GM18517 (cell line): ENCODE data around the gene RNU1-1.
"Not testable (repeated sequence)": the region's sequence is repeated elsewhere in the genome, so short reads cannot be mapped to it uniquely, and the experiment has no call there.

Experiments used
- ATAC-seq: cut with Tn5 transposase; IDR thresholded peaks from one replicate; pipeline ENCODE4 v1.9.1; 2021; ENCODE audit warnings: mild to moderate bottlenecking, moderate library complexity; ENCODE audit not compliant: unreplicated experiment

Gene RNU1-1

DNA sequence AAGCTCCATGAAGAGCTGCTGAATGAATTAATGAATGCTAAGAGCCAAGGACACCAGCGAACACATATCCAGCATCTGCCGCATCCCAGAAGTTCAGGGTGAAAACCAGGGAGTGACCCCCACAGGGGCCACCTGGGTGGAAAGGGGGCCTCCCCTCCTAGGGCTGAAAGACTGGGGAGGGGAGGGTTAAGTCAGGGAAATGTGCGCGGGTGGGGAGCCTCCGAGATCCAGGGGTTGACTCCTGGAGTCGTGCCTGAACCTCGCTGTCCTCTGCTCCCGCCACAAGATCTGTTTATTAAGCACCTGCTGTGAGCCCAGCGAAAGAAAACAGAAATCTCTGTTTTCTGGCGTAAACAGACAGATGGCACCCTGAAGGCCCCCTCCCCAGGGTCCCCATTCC lies 16.0 kb downstream of the RNU1-1 start:
- not testable (repeated sequence) for ATAC-seq

DNA sequence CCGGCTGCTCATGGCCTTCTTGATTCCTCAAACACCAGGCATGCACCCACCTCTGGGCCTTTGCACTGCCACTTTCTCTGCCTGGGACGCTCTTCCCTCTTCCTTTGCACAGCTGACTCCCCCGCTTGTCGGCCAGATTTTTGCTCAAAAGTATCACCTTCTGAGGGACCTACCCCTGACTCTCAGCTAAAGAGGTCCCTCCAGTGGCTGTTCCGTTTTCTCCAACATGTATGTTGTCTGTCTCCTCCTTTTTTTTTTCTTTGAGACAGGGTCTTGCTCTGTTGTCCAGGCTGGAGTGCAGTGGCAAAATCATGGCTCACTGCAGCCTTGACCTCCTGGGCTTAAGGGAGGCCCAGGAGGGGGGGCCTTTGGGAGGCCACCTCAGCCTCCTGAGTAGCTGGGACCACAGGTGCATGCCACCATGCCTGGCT lies 16.6 kb downstream of the RNU1-1 start:
- not testable (repeated sequence) for ATAC-seq

DNA sequence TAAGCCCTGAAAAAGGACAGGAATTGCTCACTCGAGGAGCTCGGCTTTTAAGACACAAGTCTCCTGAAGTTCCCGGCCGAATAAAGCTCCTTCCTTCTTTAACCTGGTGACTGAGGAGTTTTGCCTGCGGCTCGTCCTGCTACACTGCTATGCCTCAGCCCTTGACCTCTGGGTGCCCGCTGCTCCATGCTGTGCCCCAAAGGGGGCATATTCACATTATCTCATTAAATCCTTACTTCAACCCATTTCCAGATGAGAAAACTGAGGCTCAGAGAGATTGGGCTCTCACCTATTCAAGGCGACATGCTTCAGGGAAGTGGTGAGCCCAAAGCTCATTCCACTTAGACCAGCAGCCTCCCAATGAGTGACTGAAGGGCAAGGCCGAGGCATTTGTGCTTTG lies 20.4 kb downstream of the RNU1-1 start:
- not testable (repeated sequence) for ATAC-seq

DNA sequence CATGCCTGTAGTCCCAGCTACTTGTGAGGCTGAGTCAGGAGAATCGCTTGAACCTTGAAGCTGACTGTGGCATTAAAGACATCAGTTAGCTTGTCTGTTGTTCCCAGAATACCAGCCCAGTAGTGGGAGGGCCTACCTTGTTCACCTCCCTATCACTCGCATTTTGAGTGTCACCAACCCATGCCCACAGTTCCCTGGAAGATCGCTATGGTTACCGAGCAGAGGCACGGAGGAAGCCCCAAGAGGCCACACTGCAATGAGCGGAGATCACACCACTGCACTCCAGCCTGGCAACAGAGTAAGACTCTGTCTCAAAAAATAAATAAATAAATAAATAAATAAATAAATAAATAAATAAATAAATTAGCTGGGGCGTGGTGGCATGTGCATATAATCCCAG lies 21.1 kb downstream of the RNU1-1 start:
- ATAC-seq: not testable (repeated sequence)

DNA sequence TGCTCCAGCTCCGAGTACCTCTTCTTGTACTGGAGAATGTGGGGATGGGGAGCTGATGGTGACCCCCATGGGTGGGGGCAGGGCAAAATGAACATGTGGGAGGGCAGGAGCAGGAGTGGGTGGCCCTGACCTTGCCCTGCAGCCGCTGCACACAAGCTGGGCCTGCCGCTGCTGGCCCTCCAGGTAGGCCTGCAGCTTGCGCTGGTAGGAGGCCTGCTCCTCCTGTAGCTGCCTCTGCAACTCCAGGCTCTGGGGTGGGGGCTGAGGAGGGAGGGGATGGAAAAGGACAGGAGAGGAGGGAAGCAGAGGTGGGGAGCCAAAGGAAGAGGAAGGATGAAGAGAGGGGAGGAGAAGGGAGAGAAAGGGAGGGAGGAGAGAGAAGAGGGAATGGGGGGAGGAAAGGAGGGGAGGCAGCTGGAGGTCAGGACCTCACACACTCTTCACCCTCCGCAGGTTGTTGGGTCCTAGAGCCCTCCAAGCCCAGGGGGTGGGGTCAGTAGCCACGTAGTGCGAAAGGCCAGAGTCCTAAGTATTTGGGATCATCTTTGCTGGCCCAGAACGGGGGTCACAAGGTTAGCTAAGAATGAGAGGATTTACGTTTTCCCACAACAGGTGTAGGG lies 22.9 kb downstream of the RNU1-1 start:
- no peak for ATAC-seq

DNA sequence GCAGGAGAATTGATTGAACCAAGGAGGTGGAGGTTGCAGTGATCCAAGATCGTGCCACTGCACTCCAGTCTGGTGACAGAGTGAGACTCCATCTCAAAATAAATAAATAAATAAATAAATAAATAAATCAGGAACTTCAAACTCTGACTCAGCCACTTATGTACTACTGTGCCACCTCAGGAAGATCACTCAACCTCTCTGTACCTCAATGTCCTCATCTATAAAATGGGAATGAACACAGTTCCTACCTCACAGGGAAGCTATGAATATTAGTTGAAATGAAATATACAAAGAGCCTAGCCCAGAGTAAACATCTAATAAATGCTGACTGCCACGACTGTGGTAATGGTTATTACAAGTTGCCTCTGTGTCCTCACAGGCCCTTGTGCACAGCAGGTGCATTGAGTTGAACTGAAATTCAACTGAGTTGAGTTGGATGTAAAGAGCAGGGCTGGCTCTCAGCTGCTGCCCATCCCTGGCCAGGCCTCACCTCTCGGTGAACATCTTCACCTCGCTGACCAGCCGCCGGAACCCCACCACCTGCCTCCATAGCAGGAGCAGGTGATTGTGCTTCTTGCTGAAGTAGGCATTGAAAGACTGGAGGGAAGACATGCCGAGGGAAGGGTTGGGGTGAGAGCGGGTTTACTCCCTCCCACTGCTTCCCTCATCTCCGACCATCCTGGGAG lies 24.7 kb downstream of the RNU1-1 start:
- not testable (repeated sequence) for ATAC-seq

DNA sequence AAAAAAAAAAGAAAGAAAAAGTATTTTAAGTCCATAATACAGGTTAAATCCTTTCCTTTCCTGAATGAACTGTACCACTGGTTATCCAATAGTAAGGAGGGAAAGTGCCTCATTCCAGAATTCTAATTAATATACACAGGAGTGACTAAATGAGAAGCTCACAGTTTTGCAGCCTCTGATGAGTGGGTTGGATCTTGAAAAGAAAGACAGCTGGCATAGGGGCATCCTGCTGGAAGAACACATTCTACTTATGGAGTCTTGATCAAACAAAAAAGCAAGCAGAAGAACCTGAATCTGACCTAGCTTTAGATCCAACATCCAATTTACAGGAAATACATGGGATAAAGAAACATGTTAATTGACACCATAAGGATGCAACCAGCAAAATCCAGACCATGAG lies 27.1 kb downstream of the RNU1-1 start:
- not testable (repeated sequence) for ATAC-seq

DNA sequence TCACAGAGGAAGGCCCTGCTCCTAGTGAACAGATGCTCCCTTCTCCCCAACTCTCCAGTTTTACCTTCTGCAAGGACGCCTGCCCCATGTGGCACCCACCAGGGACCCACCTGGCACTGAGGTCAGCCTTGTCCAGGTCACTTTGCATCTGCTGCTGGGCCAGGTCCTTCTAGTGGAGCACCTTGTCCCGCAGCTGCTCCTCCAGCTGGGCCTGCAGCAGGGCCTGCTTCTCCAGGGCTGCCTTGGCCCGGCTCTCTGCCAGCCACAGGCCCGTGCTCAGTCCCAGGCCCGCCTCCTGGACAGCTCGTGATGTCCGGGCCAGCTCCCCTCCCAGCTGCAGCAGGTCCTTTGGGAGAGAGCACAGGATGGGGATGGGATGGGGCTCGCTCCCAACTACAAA lies 27.8 kb downstream of the RNU1-1 start:
- not testable (repeated sequence) for ATAC-seq

DNA sequence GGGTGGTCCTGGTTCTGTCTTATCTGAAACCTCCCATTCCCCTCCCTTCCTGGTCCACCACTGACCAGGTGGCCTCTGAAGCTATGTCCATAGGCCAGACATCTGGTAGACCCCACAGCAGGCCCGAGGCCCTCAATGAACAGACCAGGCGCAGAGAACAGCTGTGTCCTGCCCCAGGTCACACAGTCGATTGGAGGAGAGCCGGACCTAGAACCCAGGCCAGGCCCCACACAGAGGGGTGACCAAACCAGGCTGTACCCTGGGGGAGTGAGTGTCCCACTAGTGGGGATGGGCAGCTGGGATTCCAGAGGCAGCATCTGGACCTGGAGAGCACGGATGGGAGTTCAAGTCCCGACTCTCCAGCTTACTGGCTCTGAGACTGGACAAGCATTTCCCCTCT lies 29.2 kb downstream of the RNU1-1 start:
- no peak for ATAC-seq

DNA sequence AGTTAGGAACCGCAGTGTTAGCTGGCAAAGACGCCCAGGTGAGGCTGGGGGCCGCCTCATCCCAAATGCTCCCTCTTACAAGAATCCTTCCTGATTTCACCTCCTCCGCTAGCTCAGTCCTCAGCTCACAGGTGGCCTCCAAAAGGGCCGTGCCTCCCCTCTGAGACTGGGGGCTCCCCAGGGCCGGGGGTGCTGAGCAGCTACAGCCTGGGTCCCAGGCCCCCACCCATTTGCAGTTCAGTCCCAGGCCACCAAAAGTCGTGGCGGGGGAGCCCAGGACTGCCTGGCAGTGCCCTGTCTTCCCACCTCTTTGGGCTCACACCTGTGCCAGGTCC lies 29.6 kb downstream of the RNU1-1 start:
- ATAC-seq: no peak

DNA sequence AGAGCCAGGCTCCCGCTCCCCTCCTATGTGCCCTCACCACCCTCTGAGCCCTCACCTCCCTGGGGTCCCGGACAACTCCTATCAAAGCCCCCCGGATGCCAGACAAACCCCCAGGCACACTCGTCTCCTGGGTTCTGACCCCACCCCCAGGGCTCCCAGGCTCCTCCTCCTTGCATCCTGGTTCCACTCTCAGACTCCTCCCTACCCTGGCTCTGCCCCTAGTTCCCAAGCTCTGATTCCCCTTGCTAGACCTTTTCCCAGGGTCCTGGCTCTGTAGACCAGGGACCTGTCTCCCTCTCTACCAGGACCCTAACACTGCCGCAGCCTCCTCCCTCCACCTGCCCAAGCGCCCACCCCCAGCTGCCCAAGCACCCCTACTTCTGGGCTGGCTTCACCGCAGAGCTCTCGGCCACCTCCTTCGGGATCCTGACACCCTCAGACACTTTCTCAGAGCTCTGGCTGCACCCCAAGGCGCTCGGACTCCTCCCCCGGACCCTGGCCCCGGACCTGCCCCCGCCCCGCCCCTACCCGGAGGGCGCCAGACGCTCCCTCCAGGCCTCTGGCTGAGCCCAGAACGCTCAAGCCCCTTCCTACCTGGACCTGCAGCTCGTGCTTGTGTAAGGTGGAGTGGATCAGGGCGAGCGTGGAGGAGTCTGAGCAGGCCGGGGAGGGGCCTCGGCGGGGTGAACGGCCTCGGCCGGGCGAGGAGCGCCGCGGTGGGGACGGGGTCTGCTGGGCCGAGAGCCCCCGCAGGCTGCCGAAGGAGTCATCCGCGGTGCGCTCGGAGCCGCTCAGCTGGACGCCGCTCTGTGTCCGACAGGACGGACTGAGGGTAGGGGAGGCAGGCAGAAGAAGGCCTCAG lies 30.2 kb downstream of the RNU1-1 start:
- ATAC-seq: not testable (repeated sequence)

DNA sequence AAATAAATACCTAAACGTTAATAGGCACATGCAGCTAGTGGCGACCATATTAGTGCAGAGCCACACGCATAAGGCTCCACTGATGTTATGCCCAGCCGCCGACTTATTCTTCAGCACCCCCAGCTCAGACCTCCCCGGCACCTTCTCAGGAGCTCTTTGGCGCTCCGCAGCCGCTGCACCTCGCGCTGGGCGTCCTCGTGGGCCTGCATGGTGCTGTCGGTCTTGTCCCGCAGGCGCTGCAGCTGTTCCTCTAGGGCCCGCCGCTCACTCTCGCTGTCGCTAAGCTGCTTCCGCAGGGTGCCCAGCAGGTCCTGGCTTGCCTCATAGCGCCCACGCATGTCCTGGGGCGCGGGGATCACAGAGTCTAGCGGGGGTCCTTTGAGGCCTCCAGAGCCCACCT lies 30.9 kb downstream of the RNU1-1 start:
- ATAC-seq: not testable (repeated sequence)

DNA sequence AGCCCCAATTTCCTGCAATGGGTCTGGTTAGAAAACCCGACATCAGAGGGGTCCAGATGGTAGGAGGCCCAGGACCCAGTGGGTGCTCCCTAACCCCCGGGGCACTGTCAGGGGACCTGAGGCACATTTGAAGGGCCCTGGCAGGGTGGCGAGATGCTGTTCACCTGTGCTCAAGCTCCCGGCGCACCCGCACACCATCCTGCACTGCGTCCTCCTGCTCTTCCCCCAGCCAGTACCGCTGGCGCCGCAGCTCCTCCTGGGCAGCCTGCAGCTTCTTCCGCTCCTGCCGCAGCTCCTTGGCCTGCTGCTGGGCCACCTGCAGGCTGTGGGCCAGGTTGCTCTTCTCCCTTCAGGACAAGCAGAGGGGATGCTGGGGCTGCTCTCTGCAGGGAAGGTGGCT lies 36.0 kb downstream of the RNU1-1 start:
- ATAC-seq: no peak

DNA sequence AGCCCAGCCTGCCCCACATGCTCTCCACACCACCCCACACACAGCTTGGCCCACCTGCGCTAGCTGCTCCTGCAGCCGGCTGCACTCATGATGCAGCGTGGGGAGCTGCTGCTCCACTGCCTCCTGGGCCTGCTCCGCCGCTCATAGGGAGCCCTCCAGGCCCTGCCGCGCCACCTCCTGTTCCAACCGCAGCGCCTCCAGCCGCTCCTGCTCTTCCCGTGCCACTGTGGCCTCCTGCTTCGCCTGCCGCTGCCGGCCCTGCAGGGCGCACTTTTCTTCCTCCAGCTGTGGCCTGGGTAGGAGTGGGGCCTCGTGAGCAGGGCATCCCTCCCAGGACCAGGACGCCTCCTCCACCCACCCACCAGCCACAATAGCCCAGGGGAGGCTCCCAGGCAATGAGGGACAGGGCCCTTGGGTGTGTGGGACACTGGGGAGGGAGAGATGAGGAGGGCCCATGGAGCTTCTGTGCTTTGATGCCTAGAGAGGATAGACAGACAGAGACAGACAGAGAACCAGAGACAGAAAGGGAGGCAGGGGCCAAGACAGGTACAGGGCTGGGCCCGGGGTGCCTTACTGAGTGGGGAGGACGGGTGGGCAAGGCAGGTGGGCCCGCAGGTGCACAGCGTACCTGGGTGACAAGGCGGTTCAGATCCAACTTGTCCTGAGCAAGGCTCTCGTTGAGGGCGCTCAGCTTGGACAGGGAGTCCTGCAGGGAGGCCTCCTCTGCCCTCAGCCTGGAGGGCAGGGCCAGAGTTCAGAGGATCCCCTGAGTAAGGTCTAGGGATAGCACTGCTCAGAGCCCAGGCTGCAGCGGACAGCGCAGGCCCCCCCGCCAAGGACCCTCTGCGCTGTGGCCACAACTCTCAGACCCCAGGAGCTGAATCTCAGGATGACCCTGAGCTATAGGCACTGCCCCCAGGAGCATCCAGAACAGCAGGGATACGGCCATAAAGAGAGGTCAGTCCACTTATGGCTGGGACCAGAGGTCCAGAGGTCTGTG lies 38.0 kb downstream of the RNU1-1 start:
- ATAC-seq: not testable (repeated sequence)

DNA sequence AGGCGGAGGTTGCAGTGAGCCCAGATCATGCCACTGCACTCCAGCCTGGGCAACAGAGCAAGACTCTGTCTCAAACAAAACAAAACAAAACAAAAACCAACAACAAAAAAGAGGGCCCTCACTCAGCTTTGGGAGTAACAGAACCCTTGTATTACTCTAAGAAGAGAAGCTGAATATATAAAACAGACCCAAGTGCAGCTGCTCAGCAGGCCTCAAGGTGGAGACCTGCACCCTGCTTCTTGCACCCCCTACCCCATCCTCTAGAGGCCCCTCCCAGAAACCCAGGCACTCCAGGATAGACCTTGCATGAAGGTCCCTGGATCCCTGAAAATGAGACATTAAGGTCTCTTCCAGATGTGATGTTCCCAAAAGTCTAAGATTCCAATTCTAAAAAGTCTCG lies 39.2 kb downstream of the RNU1-1 start:
- not testable (repeated sequence) for ATAC-seq

DNA sequence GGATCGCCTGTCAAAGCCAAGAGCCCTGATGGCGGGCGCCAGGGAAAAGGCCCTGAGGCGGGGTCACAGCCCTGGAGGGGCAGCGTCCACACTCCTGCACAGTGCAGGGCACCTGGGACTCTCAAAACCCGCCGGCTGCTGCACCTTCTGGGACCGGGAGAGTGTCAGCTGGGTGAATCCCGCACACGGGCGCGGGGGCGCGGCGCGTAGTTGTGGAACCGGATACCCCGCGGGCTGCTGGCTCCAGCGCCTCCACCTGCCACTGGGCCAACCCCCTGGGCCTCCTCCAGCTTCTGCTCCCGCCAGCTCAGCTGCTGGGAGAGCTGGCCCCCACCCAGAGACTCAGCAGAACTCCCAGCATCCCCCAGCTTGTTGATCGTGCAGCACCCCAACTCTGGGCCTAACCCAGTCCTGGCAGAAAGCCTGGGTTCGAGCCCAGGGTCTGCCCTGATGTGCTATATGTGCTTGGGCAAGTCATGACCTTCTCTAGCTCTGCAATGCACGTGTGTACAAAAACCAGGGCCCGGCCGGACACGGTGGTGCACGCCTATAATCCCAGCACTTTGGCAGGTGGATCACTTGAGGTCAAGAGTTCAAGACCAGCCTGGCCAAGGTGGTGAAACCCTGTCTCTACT lies 39.8 kb downstream of the RNU1-1 start:
- no peak for ATAC-seq

DNA sequence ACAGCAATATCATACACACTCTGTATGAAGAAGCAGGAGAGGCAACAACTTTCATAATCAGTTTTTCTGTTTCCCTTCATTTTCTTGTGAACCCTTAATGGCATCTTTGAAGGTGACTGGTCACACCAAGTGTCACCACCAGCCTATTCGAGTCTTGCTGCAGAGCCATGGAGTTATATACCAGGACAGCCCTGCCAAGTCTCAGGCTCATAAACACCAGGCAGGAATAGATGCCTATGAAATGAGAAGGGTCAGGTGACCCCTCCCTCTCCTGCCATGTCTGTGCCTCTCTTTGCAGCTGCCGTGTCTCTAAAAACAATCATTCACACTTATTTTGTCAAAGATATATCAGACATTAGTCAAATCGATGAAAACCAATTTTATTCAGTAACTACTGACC lies 45.5 kb downstream of the RNU1-1 start:
- ATAC-seq: no peak

DNA sequence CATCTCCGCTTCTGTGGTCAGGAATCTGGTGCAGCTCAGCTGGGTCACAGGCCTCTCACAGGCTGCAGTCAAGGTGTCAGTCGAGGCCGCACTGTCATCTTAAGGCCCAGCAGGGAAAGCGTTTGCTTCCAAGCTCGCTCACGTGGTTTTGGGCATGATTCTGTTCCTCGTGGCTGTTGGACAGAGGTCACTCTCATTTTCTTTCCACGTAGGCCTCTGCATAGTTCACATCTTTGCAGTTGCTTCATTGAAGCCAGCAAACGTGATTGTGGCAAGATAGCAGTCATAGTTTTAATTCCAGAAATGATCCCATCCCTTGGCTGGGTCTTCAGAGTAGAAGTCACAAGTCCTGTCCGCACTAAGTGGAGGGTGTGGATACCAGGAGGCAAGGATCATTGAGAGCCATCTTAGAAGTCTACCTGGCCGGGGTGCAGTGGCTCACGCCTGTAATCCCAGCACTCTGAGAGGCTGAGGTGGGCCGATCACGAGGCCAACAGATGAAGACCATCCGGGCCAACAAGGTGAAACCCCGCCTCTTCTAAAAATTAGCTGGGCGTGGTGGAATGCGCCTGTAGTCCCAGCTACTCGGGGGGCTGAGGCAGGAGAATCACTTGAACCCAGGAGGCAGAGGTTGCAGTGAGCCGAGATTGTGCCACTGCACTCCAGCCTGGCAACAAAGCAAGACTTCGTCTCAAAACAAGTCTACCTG lies 49.0 kb downstream of the RNU1-1 start:
- no peak for ATAC-seq
